MCF 10A (cell line): ENCODE results near the gene AOX1. TPM values are rescaled to one million over a fixed set of nuclear protein-coding genes. Genes with fewer than 3 reads are reported as not detected.

ENCODE experiments used
- BruUV-seq: library from RNA; stranded (reverse); fragments of 400-500 nt; replicated peaks from 2 replicates; lab custom pipeline; 2021; lab: Mats Ljungman, UMichigan
- CTCF ChIA-PET: fragments of 300-600 bp; sonication (Branson Sonifier 250); formaldehyde crosslinking; extraction: SDS; loops from one replicate; lab custom pipeline; 2021; ENCODE audit warnings: antibody characterized with exemption, inconsistent platforms; lab: Yijun Ruan, JAX
- POLR2A ChIA-PET: fragments of 300-600, 350-650 bp; sonication (Branson Sonifier 250); formaldehyde crosslinking; extraction: SDS; loops from one replicate; lab custom pipeline; 2020; ENCODE audit warnings: antibody characterized with exemption, inconsistent platforms; lab: Yijun Ruan, JAX
- DNase-seq: peaks from one replicate; pipeline ENCODE4 v3.0.0-alpha.2; 2018; ENCODE audit not compliant: unreplicated experiment
- H3K27ac Mint-ChIP-seq: one replicate; pipeline ENCODE4 v1.8.0; 2022; ENCODE audit warnings: mild to moderate bottlenecking, low read depth, mixed read lengths; ENCODE audit not compliant: unreplicated experiment
- H3K27me3 Mint-ChIP-seq: one replicate; pipeline ENCODE4 v1.8.0; 2022; ENCODE audit warnings: mixed read lengths; ENCODE audit not compliant: insufficient read depth, unreplicated experiment
- H3K36me3 Mint-ChIP-seq: one replicate; pipeline ENCODE4 v1.8.0; 2022; ENCODE audit warnings: mild to moderate bottlenecking, moderate library complexity, mixed read lengths; ENCODE audit not compliant: insufficient read depth, unreplicated experiment
- H3K4me1 Mint-ChIP-seq: one replicate; pipeline ENCODE4 v1.8.0; 2022; ENCODE audit warnings: mixed read lengths; ENCODE audit not compliant: insufficient read depth, unreplicated experiment
- H3K4me3 Mint-ChIP-seq: one replicate; pipeline ENCODE4 v1.8.0; 2022; ENCODE audit warnings: mild to moderate bottlenecking, moderate library complexity, mixed read lengths; ENCODE audit not compliant: unreplicated experiment
- H3K9me3 Mint-ChIP-seq: one replicate; pipeline ENCODE4 v1.8.0; 2022; ENCODE audit warnings: mixed read lengths; ENCODE audit not compliant: unreplicated experiment
- CTCF ChIP-seq: fragments of 200-600 bp; IDR thresholded peaks from one replicate; pipeline ENCODE4 v1.8.0; 2022; ENCODE audit warnings: antibody characterized with exemption, mild to moderate bottlenecking; ENCODE audit not compliant: unreplicated experiment
- intact Hi-C: fragments of 100-400 bp; cut with micrococcal nuclease; formaldehyde crosslinking; loops from 2 replicates; pipeline ENCODE4 v1.14.1; 2022
- total RNA-seq: library from RNA; stranded (reverse); gene quantifications from 2 replicates; pipeline ENCODE4 v1.2.3, GENCODE V29; 2022

AOX1 gene
- total RNA-seq, 1 experiment from 2014 or later, result 54.0 TPM

GRCh38 chr2:200584639-200585038 lies 1.2 kb upstream of the AOX1 start:
- DNase-seq, result no peak
- no peak overlapping the region for H3K27ac Mint-ChIP-seq
- intact Hi-C loops, result no loop called here
- BruUV-seq, result no TSS peak
- H3K4me3 Mint-ChIP-seq, result no peak overlapping the region
- peaks cover 7% of the 10 kb centered on the region for H3K36me3 Mint-ChIP-seq
- ChIA-PET CTCF (interaction anchor here (1.2 to 6.9 kb wide), 2 partner anchors 19 to 117 kb away, joined by 3 to 43 read pairs; no protein-coding TSS in a partner anchor), POLR2A (no interaction called here)
- no peaks in the 10 kb centered on the region for H3K9me3 Mint-ChIP-seq
- TF ChIP-seq CTCF, result no peak
- H3K27me3 Mint-ChIP-seq, result no peaks in the 10 kb centered on the region
- H3K4me1 Mint-ChIP-seq, result no peaks in the 10 kb centered on the region

- no peak for DNase-seq
- Mint-ChIP-seq H3K27me3 (no peaks in the 10 kb centered on the region), H3K4me1 (peaks cover 7% of the 10 kb centered on the region), H3K4me3 (no peak overlapping the region), H3K9me3 (no peaks in the 10 kb centered on the region), H3K36me3 (peaks cover 7% of the 10 kb centered on the region), H3K27ac (no peak overlapping the region)
- BruUV-seq, result no TSS peak
- ChIA-PET CTCF (interaction anchor here (1.2 to 6.9 kb wide), 2 partner anchors 18 to 117 kb away, joined by 3 to 43 read pairs; no protein-coding TSS in a partner anchor), POLR2A (no interaction called here)
- intact Hi-C loops, result no loop called here
- TF ChIP-seq CTCF, result no peak
These were observed 479 bp upstream of the AOX1 start for GRCh38 chr2:200585340-200585729.

- Mint-ChIP-seq H3K27me3 (no peaks in the 10 kb centered on the region), H3K9me3 (no peaks in the 10 kb centered on the region), H3K36me3 (peaks cover 7% of the 10 kb centered on the region), H3K27ac (no peak overlapping the region), H3K4me1 (peaks cover 11% of the 10 kb centered on the region), H3K4me3 (no peak overlapping the region)
- TF ChIP-seq CTCF, result no peak
- no peak for DNase-seq
- intact Hi-C loops, result no loop called here
- CTCF ChIA-PET, result interaction anchor here (0.6 to 6.9 kb wide), 2 partner anchors 115 to 644 kb away, joined by 6 to 43 read pairs; no protein-coding TSS in a partner anchor
- POLR2A ChIA-PET, result interaction anchor here (1.0 kb wide), 1 partner anchor 31 kb away, joined by 4 read pairs; no protein-coding TSS in a partner anchor
- no TSS peak for BruUV-seq
These were observed 796 bp downstream of the AOX1 start for GRCh38 chr2:200586644-200586975.

- Mint-ChIP-seq H3K4me1 (peaks cover 11% of the 10 kb centered on the region), H3K27ac (no peak overlapping the region), H3K9me3 (no peaks in the 10 kb centered on the region), H3K4me3 (no peak overlapping the region), H3K27me3 (no peaks in the 10 kb centered on the region), H3K36me3 (peaks cover 7% of the 10 kb centered on the region)
- POLR2A ChIA-PET, result interaction anchor here (0.5 to 1.0 kb wide), 2 partner anchors 31 to 133 kb away, joined by 3 to 4 read pairs; no protein-coding TSS in a partner anchor
- CTCF ChIA-PET, result interaction anchor here (0.6 to 6.9 kb wide), 5 partner anchors 9 to 645 kb away, joined by 3 to 43 read pairs (median 3); no protein-coding TSS in a partner anchor
- BruUV-seq, result no TSS peak
- TF ChIP-seq CTCF, result no peak
- intact Hi-C loops, result no loop called here
- DNase-seq, result no peak
These were observed 1.3 kb downstream of the AOX1 start for GRCh38 chr2:200587007-200587616.
